Liver (tissue), 9 donors: ENCODE results near the gene SLC8A1. TPM values are rescaled to one million over a fixed set of nuclear protein-coding genes. Genes with fewer than 3 reads are reported as not detected.

Experiments
- DNase-seq: peaks from one replicate; pipeline ENCODE4 v3.0.0-alpha.2; 2017; ENCODE audit warnings: low spot score
- H3K27ac ChIP-seq, 2 donors: one replicate each; pipeline ENCODE4 v1.7.0; 2013; ENCODE audit warnings: inconsistent platforms in 2 of 2, low read length in 2 of 2, control low read depth in 1 of 2, low read depth in 1 of 2, mild to moderate bottlenecking in 1 of 2
- H3K27me3 ChIP-seq, 4 donors: one replicate each; pipeline versions ENCODE4 v1.6.1 to v1.7.0; 2013; ENCODE audit warnings: low read length in 3 of 4, inconsistent platforms in 1 of 4, mild to moderate bottlenecking in 1 of 4, moderate library complexity in 1 of 4; ENCODE audit not compliant: control insufficient read depth in 4 of 4, insufficient read depth in 4 of 4
- H3K36me3 ChIP-seq, 4 donors: one replicate each; pipeline versions ENCODE4 v1.6.1 to v1.7.0; 2013; ENCODE audit warnings: low read length in 3 of 4, mild to moderate bottlenecking in 3 of 4, low read depth in 1 of 4, moderate library complexity in 1 of 4; ENCODE audit not compliant: control insufficient read depth in 4 of 4, insufficient read depth in 3 of 4
- H3K4me1 ChIP-seq, 4 donors: one replicate each; pipeline versions ENCODE4 v1.6.1 to v1.7.0; 2013; ENCODE audit warnings: low read length in 3 of 4, mild to moderate bottlenecking in 3 of 4, moderate library complexity in 1 of 4; ENCODE audit not compliant: control insufficient read depth in 4 of 4, insufficient read depth in 4 of 4
- H3K4me3 ChIP-seq, 3 donors: one replicate each; pipeline versions ENCODE4 v1.6.1 to v1.7.0; 2013; ENCODE audit warnings: low read length in 3 of 3, control low read depth in 1 of 3, low read depth in 1 of 3, mild to moderate bottlenecking in 1 of 3
- H3K9ac ChIP-seq, 2 donors: one replicate each; pipeline ENCODE4 v1.7.0; 2013; ENCODE audit warnings: low read length in 2 of 2, mild to moderate bottlenecking in 2 of 2, moderate library complexity in 2 of 2, control low read depth in 1 of 2, low read depth in 1 of 2
- H3K9me3 ChIP-seq, 4 donors: one replicate each; pipeline versions ENCODE4 v1.6.1 to v1.7.0; 2013; ENCODE audit warnings: low read length in 3 of 4; ENCODE audit not compliant: control insufficient read depth in 4 of 4
- ATF3 ChIP-seq: IDR thresholded peaks from 2 replicates; pipeline ENCODE4 v1.6.1; 2016; ENCODE audit warnings: antibody characterized with exemption
- CTCF ChIP-seq: fragments of 150-350 bp; IDR thresholded peaks from 2 replicates; pipeline ENCODE4 v1.5.1; 2017; ENCODE audit warnings: improper control_type of control experiment, low read depth, low read length; ENCODE audit not compliant: missing input control
- EGR1 ChIP-seq, 2 donors: IDR thresholded peaks; 2 replicates each; pipeline ENCODE4 v1.6.1; 2016 to 2018; ENCODE audit warnings: antibody characterized with exemption in 2 of 2, low read depth in 2 of 2
- FOXA1 ChIP-seq: IDR thresholded peaks from 2 replicates; pipeline ENCODE4 v1.6.1; 2016; ENCODE audit warnings: antibody characterized with exemption
- FOXA2 ChIP-seq: IDR thresholded peaks from 2 replicates; pipeline ENCODE4 v1.6.1; 2016; ENCODE audit warnings: antibody characterized with exemption
- GABPA ChIP-seq, 2 donors: IDR thresholded peaks in 1 of 2; conservative IDR thresholded peaks in 1 of 2; 2 replicates each; pipeline ENCODE4 v1.6.1; 2016; ENCODE audit warnings: antibody characterized with exemption in 2 of 2, mild to moderate bottlenecking in 1 of 2, moderate library complexity in 1 of 2
- HNF4A ChIP-seq, 2 donors: conservative IDR thresholded peaks; 2 replicates each; pipeline ENCODE4 v1.6.1; 2016; ENCODE audit warnings: antibody characterized with exemption in 2 of 2, mild to moderate bottlenecking in 2 of 2
- HNF4G ChIP-seq: IDR thresholded peaks from 2 replicates; pipeline ENCODE4 v1.6.1; 2016; ENCODE audit warnings: antibody characterized with exemption
- JUND ChIP-seq, 2 donors: IDR thresholded peaks; 2 replicates each; pipeline ENCODE4 v1.6.1; 2016; ENCODE audit warnings: antibody characterized with exemption in 2 of 2
- MAX ChIP-seq: IDR thresholded peaks from 2 replicates; pipeline ENCODE4 v1.6.1; 2016; ENCODE audit warnings: antibody characterized with exemption
- NR2F2 ChIP-seq: IDR thresholded peaks from 2 replicates; pipeline ENCODE4 v1.6.1; 2016; ENCODE audit warnings: antibody characterized with exemption
- RAD21 ChIP-seq, 2 donors: IDR thresholded peaks; 2 replicates each; pipeline ENCODE4 v1.6.1; 2016; ENCODE audit warnings: antibody characterized with exemption in 2 of 2, mild to moderate bottlenecking in 2 of 2
- REST ChIP-seq: IDR thresholded peaks from 2 replicates; pipeline ENCODE4 v1.6.1; 2016; ENCODE audit warnings: antibody characterized with exemption, mild to moderate bottlenecking
- RXRA ChIP-seq, 2 donors: IDR thresholded peaks; 2 replicates each; pipeline ENCODE4 v1.6.1; 2017 to 2018; ENCODE audit warnings: antibody characterized with exemption in 2 of 2, mild to moderate bottlenecking in 1 of 2
- SP1 ChIP-seq: IDR thresholded peaks from 2 replicates; pipeline ENCODE4 v1.6.1; 2018; ENCODE audit warnings: antibody characterized with exemption, mild to moderate bottlenecking
- TAF1 ChIP-seq: conservative IDR thresholded peaks from 2 replicates; pipeline ENCODE4 v1.6.1; 2016; ENCODE audit warnings: antibody characterized with exemption, mild to moderate bottlenecking
- YY1 ChIP-seq: IDR thresholded peaks from 2 replicates; pipeline ENCODE4 v1.6.1; 2016; ENCODE audit warnings: antibody characterized with exemption, mild to moderate bottlenecking
- ZBTB33 ChIP-seq: IDR thresholded peaks from 2 replicates; pipeline ENCODE4 v1.6.1; 2016; ENCODE audit warnings: antibody characterized with exemption
- WGBS: extraction: QIAGEN DNeasy Blood & Tissue Kit; methylation state at CpG from one replicate; pipeline ENCODE4 v1.1.7; 2013; 5-methylcytosine and 5-hydroxymethylcytosine counted together
- polyA plus RNA-seq, 2 donors: library from polyadenylated mRNA; stranded (reverse) in 1 of 2; unstranded in 1 of 2; fragments of 200-250 nt in 1 of 2; fragments of >200 nt in 1 of 2; fragmentation: Nextera tagmentation in 1 of 2; extraction: Ambion mirVana in 1 of 2; gene quantifications; one replicate each; pipeline versions ENCODE4 v1.2.1 to v1.2.3, GENCODE V29; 2013 to 2015
- total RNA-seq, 2 donors: library from RNA; depleted of rRNA; stranded (reverse); fragments of >200 nt; gene quantifications; one replicate each; pipeline ENCODE4 v1.2.3, GENCODE V29; 2014
- donor health status: healthy.
- donor health status: healthy.
- donor health status: healthy.
- donor health status: healthy.
- donor health status: healthy.

The SLC8A1 gene
- total and polyA plus RNA-seq, 4 donors = 1.2 to 18.5 (median 8.2) TPM

DNA sequence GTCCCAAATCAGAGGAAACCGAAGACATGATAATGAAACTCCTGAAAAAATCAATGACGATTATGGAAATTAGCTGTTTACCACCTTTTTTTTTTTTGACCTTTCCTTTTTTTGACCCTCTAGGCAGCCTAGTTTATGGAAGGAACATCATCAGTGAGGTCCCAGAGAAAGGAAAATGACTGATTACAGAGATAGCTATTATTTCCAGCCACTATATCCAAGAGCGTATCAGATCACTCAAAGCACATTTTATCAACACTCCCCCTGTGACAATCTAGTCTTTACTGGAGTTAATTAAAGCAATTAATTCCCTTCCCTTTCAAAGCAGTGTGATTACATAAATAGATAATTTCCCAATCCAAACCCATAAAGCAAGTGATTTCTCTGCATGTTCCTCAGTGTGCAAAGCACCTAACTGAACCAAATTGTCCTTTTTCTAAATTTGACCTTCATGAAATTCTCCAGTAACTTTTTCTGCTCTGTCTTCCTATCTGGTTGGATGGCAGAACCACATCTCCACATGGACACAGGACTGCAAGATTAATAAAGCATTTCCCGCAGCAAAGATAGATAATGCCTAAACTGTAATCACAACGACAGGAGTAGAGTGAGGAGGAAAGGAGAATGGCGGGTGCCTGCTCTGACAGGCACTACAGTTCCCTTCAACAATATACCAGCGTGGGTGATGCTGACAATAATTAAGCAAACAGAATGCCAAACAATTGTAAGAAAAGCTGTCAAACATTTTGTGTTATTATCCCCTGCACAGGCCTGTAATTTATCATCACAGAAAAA lies 194.4 kb downstream of the SLC8A1 start (continued):
- no peak for TF ChIP-seq MAX
- TF ChIP-seq RXRA (IDR thresholded peaks at IDR 0.05) = no peak

DNA sequence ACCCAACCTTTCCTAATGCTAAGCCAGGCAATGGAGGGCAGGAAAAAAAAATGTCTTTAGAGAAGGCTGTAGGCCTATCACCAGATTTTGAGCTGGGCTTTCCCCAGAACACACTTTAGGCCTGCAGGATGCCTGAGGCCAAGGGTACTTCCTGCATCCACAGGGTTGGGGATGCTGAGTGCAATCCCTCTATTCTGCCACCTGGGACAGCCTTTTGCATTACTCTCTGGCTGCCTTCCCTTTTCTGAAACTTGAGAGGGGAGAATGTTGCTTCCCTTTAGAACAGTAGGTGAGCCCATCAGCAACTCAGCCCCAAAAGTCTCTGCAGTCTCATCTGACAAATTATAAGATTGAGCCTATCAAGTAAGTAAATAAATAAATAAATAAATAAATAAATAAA lies 195.2 kb downstream of the SLC8A1 start:
- no peak overlapping the region for H3K27ac ChIP-seq
- H3K9ac ChIP-seq = no peak overlapping the region
- TF ChIP-seq FOXA1 = no peak
- no peak for TF ChIP-seq FOXA2
- TF ChIP-seq REST = no peak
- no peak for TF ChIP-seq EGR1 (IDR thresholded peaks at IDR 0.05; ENCODE audit: low read depth in 2 of 2)
- no peak for TF ChIP-seq HNF4G
- TF ChIP-seq YY1 = no peak
- H3K9me3 ChIP-seq = no peaks in the 10 kb centered on the region
- H3K4me1 ChIP-seq = no peaks in the 10 kb centered on the region
- H3K4me3 ChIP-seq = no peak overlapping the region
- no peaks in the 10 kb centered on the region for H3K27me3 ChIP-seq
- DNase-seq = no peak
- no peaks in the 10 kb centered on the region for H3K36me3 ChIP-seq

DNA sequence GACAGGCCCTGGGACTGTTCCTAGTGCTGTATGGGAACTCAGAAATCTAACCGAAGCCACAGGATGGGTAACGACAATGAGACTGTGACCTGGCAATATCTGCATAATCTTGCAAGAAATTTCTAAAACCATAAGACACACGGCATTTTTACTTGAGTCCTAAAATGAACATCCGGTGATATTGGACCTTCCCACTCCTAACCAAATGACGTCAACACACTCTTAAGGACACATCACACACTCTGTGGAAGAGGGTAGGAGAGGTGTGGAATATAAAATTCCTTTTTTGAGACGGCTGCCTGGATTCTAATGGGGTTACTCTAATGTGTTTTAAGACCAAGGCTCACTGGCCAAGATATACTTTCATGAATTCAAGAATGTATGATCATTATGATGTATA lies 195.9 kb downstream of the SLC8A1 start:
- H3K4me3 ChIP-seq = no peak overlapping the region
- no peak overlapping the region for H3K9ac ChIP-seq

More for the DNA sequence above, 195.9 kb downstream of the SLC8A1 start:
- no peaks in the 10 kb centered on the region for H3K36me3 ChIP-seq
- TF ChIP-seq TAF1 (no peak), HNF4G (no peak), RXRA (IDR thresholded peaks at IDR 0.05) (no peak), MAX (no peak), SP1 (no peak), HNF4A (conservative IDR thresholded peaks at IDR 0.05) (no peak), JUND (IDR thresholded peaks at IDR 0.05) (no peak), FOXA2 (no peak), GABPA (IDR thresholded peaks at IDR 0.05 in 1 of 2, conservative IDR thresholded peaks at IDR 0.05 in 1 of 2) (no peak), NR2F2 (no peak), EGR1 (IDR thresholded peaks at IDR 0.05; ENCODE audit: low read depth in 2 of 2) (no peak), ATF3 (no peak), RAD21 (IDR thresholded peaks at IDR 0.05) (no peak), ZBTB33 (no peak), CTCF (no peak), REST (no peak), YY1 (no peak), FOXA1 (no peak)
- 86% methylated on average over 6 of the region's 6 CpGs for WGBS
- no peaks in the 10 kb centered on the region for H3K4me1 ChIP-seq
- no peaks in the 10 kb centered on the region for H3K27me3 ChIP-seq
- no peaks in the 10 kb centered on the region for H3K9me3 ChIP-seq
- no peak overlapping the region for H3K27ac ChIP-seq
- DNase-seq = no peak
